A549 treated with AZD2906 at 1 μM for 4 hours (cell line): Measurements from ENCODE around the gene TMEM43. TPM values are rescaled to one million over a fixed set of nuclear protein-coding genes. Genes with fewer than 3 reads are reported as not detected.

Source experiments
- total RNA-seq: library from RNA; stranded (reverse); fragments of 200-300 nt; extraction: Qiagen RNA extraction; gene quantifications from 5 replicates; pipeline ENCODE4 v1.2.3, GENCODE V29; 2022

Gene TMEM43, protein sequence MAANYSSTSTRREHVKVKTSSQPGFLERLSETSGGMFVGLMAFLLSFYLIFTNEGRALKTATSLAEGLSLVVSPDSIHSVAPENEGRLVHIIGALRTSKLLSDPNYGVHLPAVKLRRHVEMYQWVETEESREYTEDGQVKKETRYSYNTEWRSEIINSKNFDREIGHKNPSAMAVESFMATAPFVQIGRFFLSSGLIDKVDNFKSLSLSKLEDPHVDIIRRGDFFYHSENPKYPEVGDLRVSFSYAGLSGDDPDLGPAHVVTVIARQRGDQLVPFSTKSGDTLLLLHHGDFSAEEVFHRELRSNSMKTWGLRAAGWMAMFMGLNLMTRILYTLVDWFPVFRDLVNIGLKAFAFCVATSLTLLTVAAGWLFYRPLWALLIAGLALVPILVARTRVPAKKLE
- total RNA-seq, result 133 to 152 TPM (median 145 TPM) in 5 replicates

DNA sequence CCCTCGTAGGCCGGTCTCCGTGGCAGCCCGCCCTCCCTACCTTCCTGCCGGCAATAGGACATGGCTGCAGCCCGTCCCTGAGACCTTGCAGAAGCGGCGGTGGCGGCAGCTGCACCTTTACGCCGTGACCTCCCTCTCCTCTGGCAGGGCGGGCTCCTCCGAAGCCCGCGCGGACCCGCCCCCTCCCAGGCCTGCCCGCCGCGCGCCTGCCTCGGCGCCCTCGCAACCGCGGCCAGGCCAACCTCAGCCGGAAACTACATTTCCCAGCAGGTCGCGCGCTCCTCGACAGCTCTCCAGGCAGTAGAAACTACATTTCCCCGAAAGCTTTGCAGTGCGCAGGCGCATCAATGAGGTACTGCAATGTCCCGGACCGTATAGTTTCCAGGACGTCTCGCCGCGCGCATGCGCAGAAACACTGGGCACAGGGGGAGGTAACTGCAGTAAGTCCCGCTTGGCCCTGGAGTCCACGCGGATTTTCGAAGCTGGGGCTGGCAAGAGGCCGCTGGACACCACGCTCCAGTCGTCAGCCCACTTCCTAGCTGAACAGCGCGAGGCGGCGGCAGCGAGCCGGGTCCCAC, at the start of gene TMEM43, which contains the start of gene CHCHD4:
TMEM43 (plus strand) TSS at position 438 of the 578 bp plus-strand sequence. CDS start 142 bp downstream, outside the sequence.
CHCHD4 (minus strand) TSS at position 256 of the 578 bp plus-strand sequence; CDS start at position 62, 194 bp downstream.

DNA sequence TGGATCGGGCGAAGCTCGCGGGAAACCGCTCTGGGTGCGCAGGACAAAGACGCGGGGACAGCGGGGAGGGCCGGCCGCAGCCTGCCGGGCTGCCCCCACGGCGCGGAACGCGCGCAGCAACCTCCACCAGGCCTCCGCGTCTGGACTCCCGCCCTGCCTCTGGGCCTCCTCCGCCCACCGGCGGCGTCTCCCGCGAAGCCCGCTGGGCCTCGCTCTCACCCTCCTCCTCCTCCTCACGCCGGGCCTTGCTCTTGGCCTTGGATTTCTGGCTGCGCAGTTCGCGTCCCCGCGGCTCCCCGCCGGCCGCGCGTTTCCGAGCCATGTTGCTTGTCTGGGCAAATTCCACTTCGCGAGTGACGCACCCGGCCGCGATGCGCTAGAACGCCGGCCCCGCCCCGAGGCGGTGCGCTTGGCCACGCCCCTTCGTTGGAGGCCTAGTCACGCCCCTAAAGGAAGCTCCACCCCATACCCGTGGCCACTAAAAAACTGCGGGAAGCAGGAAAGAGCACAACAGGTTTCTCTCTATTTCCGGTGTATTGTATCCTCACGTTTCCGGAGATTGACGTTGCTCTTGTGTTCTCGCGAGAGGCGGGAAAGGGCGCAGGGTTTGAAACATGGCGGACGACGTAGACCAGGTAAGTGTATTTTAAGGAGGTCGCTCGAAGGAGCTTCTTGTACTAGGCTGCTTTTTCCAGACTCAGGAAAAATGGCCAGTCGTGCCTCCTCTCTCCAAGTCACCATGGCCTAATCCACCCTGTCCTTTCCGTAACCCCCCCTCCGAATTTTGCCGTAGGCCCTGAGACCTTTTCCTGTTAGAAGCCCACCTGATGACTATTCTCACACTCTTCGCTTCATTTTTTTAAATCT, 53.6 kb downstream of the TMEM43 start, which contains the start of the genes LSM3 and XPC:
LSM3 (plus strand) TSS at position 571 of the 867 bp plus-strand sequence; CDS start at position 615, 44 bp downstream.
XPC (minus strand) TSS at position 355 of the 867 bp plus-strand sequence; CDS start at position 322, 33 bp downstream.

Other genes with a start within 250 kb of the TMEM43 start
- 0.03 to 0.09 TPM (median 0.06 TPM) in 4 of 5 replicates, not detected in the other for gene WNT7A, start 245.0 kb upstream of the TMEM43 start, total RNA-seq
- 36.0 to 38.6 TPM (median 37.9 TPM) in 5 replicates for gene CHCHD4, start 182 bp upstream of the TMEM43 start, total RNA-seq
- 30.0 to 36.3 TPM (median 32.1 TPM) in 5 replicates for gene XPC, start 53.5 kb downstream of the TMEM43 start, total RNA-seq
- 18.6 to 22.5 TPM (median 20.4 TPM) in 5 replicates for gene LSM3, start 53.8 kb downstream of the TMEM43 start, total RNA-seq